SK-N-SH (cell line): Measurements from ENCODE around the gene CCAR1. TPM values are rescaled to one million over a fixed set of nuclear protein-coding genes. Genes with fewer than 3 reads are reported as not detected.
"Not testable (repeated sequence)": the region's sequence is repeated elsewhere in the genome, so short reads cannot be mapped to it uniquely, and the experiment has no call there.

Experiments
- CTCF ChIA-PET: fragments of 300-600, 350-600 bp; formaldehyde crosslinking; extraction: SDS; loops from one replicate; lab custom pipeline; 2021; lab: Yijun Ruan, JAX
- POLR2A ChIA-PET: fragments of 350-600 bp; sonication (Branson Sonifier 250); formaldehyde crosslinking; extraction: SDS; loops from one replicate; lab custom pipeline; 2020; ENCODE audit warnings: antibody characterized with exemption, inconsistent platforms; lab: Yijun Ruan, JAX
- DNase-seq: peaks from one replicate; pipeline ENCODE4 v3.0.0; 2012
- H2AFZ ChIP-seq: fragments of 200-600 bp; sonication (generic); 2 replicates; pipeline ENCODE4 v1.8.1; 2016; ENCODE audit warnings: antibody characterized with exemption, mild to moderate bottlenecking, low read depth
- H3F3A ChIP-seq: fragments of 200-600 bp; sonication (generic); replicated peaks from 2 replicates; pipeline ENCODE3; 2016; ENCODE audit warnings: antibody characterized with exemption, mild to moderate bottlenecking; ENCODE audit not compliant: insufficient read depth
- H3K27ac ChIP-seq, 2 experiments: fragments of 200-500 bp in 1 of 2; fragments of 200-600 bp in 1 of 2; sonication (Bioruptor generic) in 1 of 2; sonication (generic), shearing (Covaris generic) in 1 of 2; 2 replicates each; pipeline versions ENCODE4 v1.5.1 to v1.6.1; 2014 to 2016; ENCODE audit warnings: low read depth in 2 of 2, inconsistent platforms in 1 of 2, low read length in 1 of 2, mild to moderate bottlenecking in 1 of 2, mixed read lengths in 1 of 2
- H3K27me3 ChIP-seq: fragments of 200-600 bp; sonication (generic), shearing (Covaris generic); 2 replicates; pipeline ENCODE4 v1.6.1; 2016; ENCODE audit warnings: mixed run types; ENCODE audit not compliant: insufficient read depth
- H3K36me3 ChIP-seq, 2 experiments: fragments of 200-500 bp in 1 of 2; fragments of 200-600 bp in 1 of 2; sonication (Bioruptor generic) in 1 of 2; sonication (generic) in 1 of 2; replicated peaks in 1 of 2; 2 replicates each; pipeline versions ENCODE3 to v1.5.1; 2014 to 2016; ENCODE audit warnings: low read length in 1 of 2, mild to moderate bottlenecking in 1 of 2; ENCODE audit not compliant: insufficient read depth in 2 of 2, control insufficient read depth in 1 of 2
- H3K4me1 ChIP-seq, 2 experiments: fragments of 200-500 bp in 1 of 2; fragments of 200-600 bp in 1 of 2; sonication (Bioruptor generic) in 1 of 2; sonication (generic), shearing (Covaris generic) in 1 of 2; 2 replicates each; pipeline versions ENCODE4 v1.5.1 to v1.6.1; 2014 to 2016; ENCODE audit warnings: low read depth in 1 of 2, low read length in 1 of 2, mixed run types in 1 of 2; ENCODE audit not compliant: insufficient read depth in 2 of 2, control insufficient read depth in 1 of 2
- H3K4me2 ChIP-seq: fragments of 200-600 bp; sonication (generic), shearing (Covaris generic); 2 replicates; pipeline ENCODE4 v1.6.1; 2017; ENCODE audit warnings: mixed run types
- H3K4me3 ChIP-seq, 2 experiments: fragments of 200-500 bp in 1 of 2; fragments of 200-600 bp in 1 of 2; sonication (Bioruptor generic) in 1 of 2; sonication (generic), shearing (Covaris generic) in 1 of 2; 2 replicates each; pipeline versions ENCODE4 v1.5.1 to v1.8.1; 2014 to 2016; ENCODE audit warnings: low read depth in 2 of 2, inconsistent platforms in 1 of 2, low read length in 1 of 2, mild to moderate bottlenecking in 1 of 2, mixed read lengths in 1 of 2, moderate library complexity in 1 of 2
- H3K79me2 ChIP-seq: fragments of 200-600 bp; sonication (generic); 2 replicates; pipeline ENCODE4 v1.8.1; 2017; ENCODE audit warnings: mild to moderate bottlenecking; ENCODE audit not compliant: insufficient read depth
- H3K9ac ChIP-seq: fragments of 200-600 bp; sonication (generic); 2 replicates; pipeline ENCODE4 v1.6.1; 2017; ENCODE audit warnings: mixed run types
- H3K9me2 ChIP-seq: fragments of 200-600 bp; sonication (generic); 2 replicates; pipeline ENCODE4 v1.6.1; 2017; ENCODE audit warnings: mixed run types
- H3K9me3 ChIP-seq: fragments of 200-600 bp; sonication (generic); 2 replicates; pipeline ENCODE4 v1.6.1; 2017; ENCODE audit warnings: mixed run types, mild to moderate bottlenecking, moderate library complexity
- H4K20me1 ChIP-seq: fragments of 200-600 bp; sonication (generic); 2 replicates; pipeline ENCODE4 v1.6.1; 2017; ENCODE audit warnings: mild to moderate bottlenecking, mixed run types; ENCODE audit not compliant: insufficient read depth
- CHD2 ChIP-seq: fragments of 150-350 bp; IDR thresholded peaks from 2 replicates; pipeline ENCODE4 v1.6.1; 2018; ENCODE audit warnings: low read length; ENCODE audit not compliant: partially characterized antibody
- ELF1 ChIP-seq: IDR thresholded peaks from 2 replicates; pipeline ENCODE4 v1.4.0; 2012
- EZH2phosphoT487 ChIP-seq: fragments of 200-600 bp; sonication (generic); IDR thresholded peaks from 2 replicates; pipeline ENCODE4 v1.6.1; 2017; ENCODE audit warnings: low read depth, mixed run types, mild to moderate bottlenecking, antibody characterized with exemption, moderate library complexity, borderline replicate concordance
- FOSL2 ChIP-seq: IDR thresholded peaks from 2 replicates; pipeline ENCODE4 v1.4.0; 2012; ENCODE audit warnings: low read depth, mild to moderate bottlenecking, moderate library complexity, borderline replicate concordance
- FOXJ3 ChIP-seq: sonication (generic); formaldehyde crosslinking; IDR thresholded peaks from 2 replicates; pipeline ENCODE4 v1.5.1; 2020; ENCODE audit warnings: mild to moderate bottlenecking, missing genetic modification reagents
- FOXM1 ChIP-seq: IDR thresholded peaks from 2 replicates; pipeline ENCODE4 v1.4.0; 2012; ENCODE audit warnings: low read depth, mild to moderate bottlenecking
- GABPA ChIP-seq: IDR thresholded peaks from 2 replicates; pipeline ENCODE4 v1.4.0; 2012; ENCODE audit warnings: low read depth, mild to moderate bottlenecking
- NFIC ChIP-seq: IDR thresholded peaks from 2 replicates; pipeline ENCODE4 v1.4.0; 2012; ENCODE audit warnings: borderline replicate concordance
- NRF1 ChIP-seq: IDR thresholded peaks from 2 replicates; pipeline ENCODE4 v1.6.1; 2012; ENCODE audit warnings: low read depth, mild to moderate bottlenecking, low read length
- POLR2AphosphoS5 ChIP-seq: IDR thresholded peaks from 2 replicates; pipeline ENCODE4 v1.6.1; 2012; ENCODE audit warnings: low read depth, low read length
- RAD21 ChIP-seq: IDR thresholded peaks from 2 replicates; pipeline ENCODE4 v1.6.1; 2012; ENCODE audit warnings: mild to moderate bottlenecking, low read length
- RFX5 ChIP-seq: IDR thresholded peaks from 2 replicates; pipeline ENCODE4 v1.6.1; 2012; ENCODE audit warnings: mild to moderate bottlenecking, improper control_type of control experiment, low read length
- SMC3 ChIP-seq: IDR thresholded peaks from 2 replicates; pipeline ENCODE4 v1.6.1; 2012; ENCODE audit warnings: low read depth, low read length, improper control_type of control experiment
- TCF12 ChIP-seq: IDR thresholded peaks from 2 replicates; pipeline ENCODE4 v1.4.0; 2012
- YY1 ChIP-seq: IDR thresholded peaks from 2 replicates; pipeline ENCODE4 v1.4.0; 2012; ENCODE audit warnings: low read depth, mild to moderate bottlenecking
- ZBTB33 ChIP-seq: IDR thresholded peaks from 2 replicates; pipeline ENCODE4 v1.4.0; 2012; ENCODE audit warnings: low read depth, borderline replicate concordance
- WGBS: methylation state at CpG from one replicate; pipeline ENCODE4 v1.1.6; 2017; ENCODE audit warnings: low lambda C conversion rate; 5-methylcytosine and 5-hydroxymethylcytosine counted together
- polyA plus RNA-seq, 3 experiments: library from polyadenylated mRNA; depleted of rRNA; stranded (reverse); fragments of >200 nt; gene quantifications; 2 replicates each; pipeline ENCODE4 v1.2.3, GENCODE V29; 2012
- TF ChIP-seq, protein P1 (sequence below): IDR thresholded peaks from 2 replicates; pipeline ENCODE4; 2012
- TF ChIP-seq, protein P2 (sequence below): IDR thresholded peaks from 2 replicates; pipeline ENCODE4 v1.4.0; 2012; ENCODE audit warnings: low read depth

CCAR1 gene
- polyA plus RNA-seq, 1 of the 3 experiments (the other 2 are of a cell fraction), result 25.7 TPM

- no peak overlapping the region for H3K4me2 ChIP-seq
- H3F3A ChIP-seq, result peaks cover 10% of the 10 kb centered on the region
- CTCF ChIA-PET, result no interaction called here
- H3K4me3 ChIP-seq, result no peak overlapping the region
- no peaks in the 10 kb centered on the region for H4K20me1 ChIP-seq
- H2AFZ ChIP-seq, result no peak overlapping the region
- 94% methylated on average over 1 of the region's 1 CpG for WGBS
- TF ChIP-seq NFIC, result no peak
- TF ChIP-seq NRF1, result no peak
- TF ChIP-seq CHD2, result no peak
- TF ChIP-seq ELF1, result no peak
- no peak for TF ChIP-seq FOXM1
- TF ChIP-seq, protein P1, sequence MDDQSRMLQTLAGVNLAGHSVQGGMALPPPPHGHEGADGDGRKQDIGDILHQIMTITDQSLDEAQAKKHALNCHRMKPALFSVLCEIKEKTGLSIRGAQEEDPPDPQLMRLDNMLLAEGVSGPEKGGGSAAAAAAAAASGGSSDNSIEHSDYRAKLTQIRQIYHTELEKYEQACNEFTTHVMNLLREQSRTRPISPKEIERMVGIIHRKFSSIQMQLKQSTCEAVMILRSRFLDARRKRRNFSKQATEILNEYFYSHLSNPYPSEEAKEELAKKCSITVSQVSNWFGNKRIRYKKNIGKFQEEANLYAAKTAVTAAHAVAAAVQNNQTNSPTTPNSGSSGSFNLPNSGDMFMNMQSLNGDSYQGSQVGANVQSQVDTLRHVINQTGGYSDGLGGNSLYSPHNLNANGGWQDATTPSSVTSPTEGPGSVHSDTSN, result no peak
- TF ChIP-seq EZH2phosphoT487, result no peak
- no peak for TF ChIP-seq FOSL2
- TF ChIP-seq FOXJ3 (CRISPR knock-in tag), result no peak
- TF ChIP-seq GABPA, result no peak
- TF ChIP-seq, all 33 proteins: peak for 0
- Histone ChIP-seq H3K36me3 (no peaks in the 10 kb centered on the region), H3K9ac (no peak overlapping the region), H3K4me1 (no peaks in the 10 kb centered on the region), H3K27ac (no peak overlapping the region), H3K9me3 (no peaks in the 10 kb centered on the region), H3K9me2 (no peaks in the 10 kb centered on the region), H3K27me3 (no peaks in the 10 kb centered on the region), H3K79me2 (no peaks in the 10 kb centered on the region)
- no peak for DNase-seq
- POLR2A ChIA-PET, result no interaction called here
Observed at GRCh38 chr10:68804692-68805091, 83.7 kb downstream of the CCAR1 start.

GRCh38 chr10:68810830-68811229, 89.8 kb downstream of the CCAR1 start:
- H3F3A ChIP-seq, H3K79me2 ChIP-seq, H3K9me2 ChIP-seq, H3K9ac ChIP-seq, H3K27me3 ChIP-seq, H3K27ac ChIP-seq, POLR2A ChIA-PET, DNase-seq, H3K4me3 ChIP-seq, H3K4me2 ChIP-seq, H3K4me1 ChIP-seq, CTCF ChIA-PET, H3K36me3 ChIP-seq, H4K20me1 ChIP-seq, H2AFZ ChIP-seq, H3K9me3 ChIP-seq: not testable (repeated sequence)
- 89% methylated on average over 9 of the region's 9 CpGs for WGBS

- 80% methylated on average over 7 of the region's 7 CpGs for WGBS
- Histone ChIP-seq H2AFZ (no peak overlapping the region), H3F3A (no peaks in the 10 kb centered on the region), H3K9ac (no peak overlapping the region), H3K36me3 (no peaks in the 10 kb centered on the region), H3K9me3 (no peaks in the 10 kb centered on the region), H3K9me2 (no peaks in the 10 kb centered on the region), H3K79me2 (no peaks in the 10 kb centered on the region), H4K20me1 (no peaks in the 10 kb centered on the region), H3K4me2 (no peak overlapping the region), H3K4me1 (no peaks in the 10 kb centered on the region), H3K27ac (no peak overlapping the region), H3K4me3 (no peak overlapping the region), H3K27me3 (no peaks in the 10 kb centered on the region)
- no peak for DNase-seq
- no peak for TF ChIP-seq YY1
- no peak for TF ChIP-seq TCF12
- TF ChIP-seq RAD21, result no peak
- no peak for TF ChIP-seq NRF1
- TF ChIP-seq ZBTB33, result no peak
- no peak for TF ChIP-seq CHD2
- TF ChIP-seq, protein P2, sequence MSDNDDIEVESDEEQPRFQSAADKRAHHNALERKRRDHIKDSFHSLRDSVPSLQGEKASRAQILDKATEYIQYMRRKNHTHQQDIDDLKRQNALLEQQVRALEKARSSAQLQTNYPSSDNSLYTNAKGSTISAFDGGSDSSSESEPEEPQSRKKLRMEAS, result no peak
- TF ChIP-seq RFX5, result no peak
- no peak for TF ChIP-seq POLR2AphosphoS5
- no peak for TF ChIP-seq SMC3
- ChIA-PET POLR2A (no interaction called here), CTCF (no interaction called here)
Observed at GRCh38 chr10:68811314-68812009, 90.4 kb downstream of the CCAR1 start.
